Mucosa of gallbladder (tissue), 1 donor: ENCODE results near the gene FAM135A. TPM values are rescaled to one million over a fixed set of nuclear protein-coding genes. Genes with fewer than 3 reads are reported as not detected.
"Not testable (repeated sequence)": the region's sequence is repeated elsewhere in the genome, so short reads cannot be mapped to it uniquely, and the experiment has no call there.

Source experiments
- DNase-seq: peaks from one replicate; pipeline ENCODE4 v3.0.0-alpha.2; 2020; ENCODE audit warnings: low spot score
- total RNA-seq: library from RNA; stranded (reverse); gene quantifications from one replicate; pipeline ENCODE4 v1.2.1, GENCODE V29; 2021
- donor health status: DM: no; HTN: no; CAD: no.

Gene FAM135A
- total RNA-seq, 1 donor from 2014 or later = 31.6 TPM

DNA sequence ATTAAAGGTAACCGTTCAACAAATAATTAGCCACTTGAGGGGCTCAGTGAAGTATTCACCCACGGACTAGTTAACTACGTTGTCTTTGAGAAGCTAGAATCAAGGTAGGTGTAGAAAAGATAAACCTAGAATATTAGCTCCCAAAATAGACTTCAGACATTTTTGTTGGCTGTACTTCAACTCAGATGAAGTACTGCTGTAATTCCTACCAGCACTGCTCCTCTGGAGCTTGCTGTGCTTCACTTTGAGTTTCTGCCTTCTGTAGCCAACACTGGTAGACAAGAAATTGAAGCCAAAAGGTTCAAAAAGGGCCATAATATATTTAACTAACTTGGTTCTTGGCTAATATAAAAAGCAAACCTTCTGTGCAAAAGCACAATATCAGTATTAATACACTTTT lies 134.6 kb downstream of the FAM135A start:
- no peak for DNase-seq

DNA sequence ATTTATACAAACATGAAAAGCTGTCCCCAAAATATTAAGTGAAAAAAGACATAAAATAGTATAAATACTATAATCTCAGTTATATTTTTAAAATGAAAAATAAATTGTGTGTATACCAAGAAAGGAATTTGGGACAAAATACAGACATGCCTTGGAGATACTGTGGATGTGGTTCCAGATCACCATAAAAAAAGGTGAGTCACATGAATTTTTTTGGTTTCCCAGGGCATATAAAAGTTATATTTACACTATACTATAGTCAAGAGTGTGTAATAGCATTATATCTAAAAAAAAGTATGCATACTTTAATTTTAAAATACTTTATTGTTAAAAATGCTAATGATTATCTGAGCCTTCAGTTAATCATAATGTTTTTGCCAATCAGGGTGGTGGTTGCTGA lies 136.0 kb downstream of the FAM135A start:
- DNase-seq = no peak

DNA sequence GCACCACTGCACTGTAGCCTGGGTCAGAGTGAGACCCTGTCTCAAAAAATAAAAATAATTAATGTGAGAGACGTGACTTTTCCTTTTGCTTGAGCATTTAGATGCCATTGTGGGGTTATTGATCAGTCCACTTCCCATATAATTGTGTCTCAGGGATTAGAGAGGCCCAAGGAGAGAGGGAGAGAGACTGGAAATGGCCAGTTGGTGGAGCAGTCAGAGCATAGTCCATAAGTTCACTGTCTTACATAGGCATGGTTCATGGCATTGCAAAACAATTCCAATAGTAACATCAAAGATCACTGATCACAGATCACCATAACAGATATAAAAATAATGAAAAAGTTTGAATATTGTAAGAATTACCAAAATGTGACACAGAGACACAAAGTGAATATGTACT lies 138.3 kb downstream of the FAM135A start:
- no peak for DNase-seq

DNA sequence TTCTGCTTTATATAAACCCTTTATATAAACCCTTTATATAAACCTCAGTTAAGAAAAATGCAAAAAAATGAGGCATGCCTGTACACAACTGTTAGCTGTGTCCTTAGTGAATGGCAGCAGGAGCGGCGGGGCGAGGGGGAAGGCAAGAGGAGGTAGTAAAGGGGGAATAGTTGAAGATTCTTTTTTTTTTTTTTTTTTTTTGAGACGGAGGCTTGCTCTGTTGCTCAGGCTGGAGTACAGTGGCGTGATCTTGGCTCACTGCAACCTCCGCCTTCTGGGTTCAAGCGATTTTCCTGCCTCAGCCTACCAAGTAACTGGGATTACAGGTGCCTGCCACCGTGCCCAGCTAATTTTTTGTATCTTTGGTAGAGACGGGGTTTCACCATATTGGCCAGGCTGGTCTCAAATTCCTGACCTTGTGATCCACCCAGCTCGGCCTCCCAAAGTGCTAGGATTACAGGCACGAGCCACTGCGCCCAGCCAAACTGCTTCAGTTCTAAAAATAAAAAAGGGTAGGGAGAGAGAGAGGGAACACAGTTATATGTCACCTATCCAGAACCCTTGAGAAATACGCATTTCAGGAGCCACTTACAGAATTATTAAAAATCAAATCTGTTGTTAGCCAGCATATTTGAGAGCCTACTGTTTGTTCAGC lies 139.1 kb downstream of the FAM135A start:
- not testable (repeated sequence) for DNase-seq

DNA sequence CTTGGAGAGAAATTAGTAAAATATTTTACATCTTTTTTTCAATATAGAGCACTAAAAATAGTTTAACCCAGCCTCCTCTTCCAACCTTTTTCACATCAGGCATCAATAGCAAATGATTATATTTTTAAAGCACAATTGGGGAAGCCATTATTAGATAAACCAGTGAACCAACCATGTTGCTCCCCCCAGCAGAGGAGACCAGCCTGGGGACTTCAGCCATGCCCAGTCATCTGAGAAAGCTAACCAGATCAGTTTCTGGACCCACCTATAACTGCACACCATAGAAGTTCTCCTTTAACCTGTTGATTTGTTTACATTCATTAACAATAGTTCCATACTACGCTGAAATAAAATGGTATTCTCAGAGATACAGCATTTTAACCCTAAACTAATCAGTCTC lies 139.7 kb downstream of the FAM135A start:
- no peak for DNase-seq

DNA sequence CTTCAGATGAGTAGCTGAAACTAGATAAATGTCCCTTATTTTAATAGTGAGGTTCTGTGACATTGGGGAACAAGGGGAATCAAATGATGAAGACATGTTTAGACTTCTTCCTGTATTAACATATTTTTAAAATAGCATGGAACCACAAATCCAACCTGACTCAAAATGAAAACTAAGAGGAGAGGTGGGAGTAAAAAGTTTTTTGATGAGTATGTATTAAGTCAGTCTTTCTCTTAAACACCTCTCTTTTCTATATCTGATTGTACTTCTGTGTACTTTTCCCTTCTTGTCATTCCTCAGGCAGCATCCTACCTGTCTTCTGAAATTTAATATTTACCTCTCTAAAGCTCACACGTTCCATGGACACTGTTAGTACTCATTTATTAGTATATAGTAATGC lies 144.7 kb downstream of the FAM135A start:
- no peak for DNase-seq

DNA sequence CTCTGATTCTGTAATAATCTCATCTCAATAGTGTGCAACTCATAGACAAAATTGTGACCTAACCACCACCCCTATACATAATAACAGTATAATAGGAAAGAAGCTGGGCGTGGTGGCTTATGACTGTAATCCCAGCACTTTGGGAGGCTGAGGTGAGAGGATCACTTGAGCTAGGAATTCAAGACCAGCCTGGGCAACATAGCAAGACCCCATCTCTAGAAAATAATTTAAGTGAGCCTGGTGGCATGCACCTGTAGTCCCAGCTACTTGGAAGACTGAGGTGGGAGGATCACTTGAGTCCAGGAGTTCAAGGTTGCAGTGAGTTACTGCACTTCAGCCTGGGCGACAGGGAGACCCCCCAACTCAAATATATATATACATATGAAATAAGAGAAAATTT lies 149.1 kb downstream of the FAM135A start:
- DNase-seq = not testable (repeated sequence)

DNA sequence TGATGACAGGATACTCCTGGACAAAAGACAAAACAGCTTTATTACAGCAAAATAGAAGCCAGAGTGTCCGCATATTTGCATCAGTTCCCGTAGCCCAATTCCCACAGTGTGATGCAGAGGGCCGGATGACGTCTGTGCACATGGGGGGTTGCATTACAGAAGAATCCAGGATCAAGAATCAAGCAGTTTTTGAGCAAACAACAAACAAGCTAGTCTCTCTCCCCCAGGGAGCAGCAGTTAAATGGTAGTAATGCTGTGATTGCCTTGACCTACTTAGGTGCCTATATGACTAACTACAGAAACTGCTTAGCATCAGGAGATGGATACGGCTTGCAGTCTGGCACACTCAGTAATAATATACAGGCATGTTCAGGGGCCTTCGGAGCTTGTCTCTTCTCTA lies 150.2 kb downstream of the FAM135A start:
- DNase-seq = no peak

DNA sequence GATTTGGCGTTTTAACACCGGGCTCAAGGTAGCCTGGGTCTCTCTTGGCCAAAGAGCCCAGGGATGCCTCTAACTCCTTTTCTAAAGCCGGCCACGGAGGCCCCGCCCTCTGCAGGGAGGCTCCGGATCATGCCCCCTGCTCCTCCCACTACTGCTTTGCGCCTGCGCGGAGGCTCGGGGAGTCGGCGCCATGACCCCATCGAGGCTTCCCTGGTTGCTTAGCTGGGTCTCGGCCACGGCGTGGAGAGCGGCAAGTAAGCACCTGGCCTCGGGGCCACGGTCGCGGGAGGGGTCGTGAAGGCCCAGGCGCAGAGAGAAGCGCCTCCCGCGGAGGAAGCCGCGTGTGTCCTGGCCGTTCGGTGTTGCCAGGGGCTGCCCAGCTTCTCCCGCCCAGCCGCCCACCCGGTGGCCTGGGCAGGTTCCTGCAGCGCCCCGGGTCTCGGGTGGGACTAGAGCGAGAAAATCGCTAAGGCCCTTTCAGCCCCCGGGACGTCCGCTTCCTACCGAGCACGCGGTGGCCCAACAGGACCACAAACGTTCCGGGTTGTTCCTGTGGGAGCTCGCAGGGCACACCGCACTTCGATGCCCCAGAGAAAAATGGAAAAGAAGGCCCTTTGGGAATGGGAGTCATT lies 153.6 kb downstream of the FAM135A start, which contains the start of gene SDHAF4:
TSS of gene SDHAF4 (plus strand) at position 180 of the 632 bp plus-strand sequence. CDS start at position 191, 11 bp downstream.
- DNase-seq = peak; percentile 91

DNA sequence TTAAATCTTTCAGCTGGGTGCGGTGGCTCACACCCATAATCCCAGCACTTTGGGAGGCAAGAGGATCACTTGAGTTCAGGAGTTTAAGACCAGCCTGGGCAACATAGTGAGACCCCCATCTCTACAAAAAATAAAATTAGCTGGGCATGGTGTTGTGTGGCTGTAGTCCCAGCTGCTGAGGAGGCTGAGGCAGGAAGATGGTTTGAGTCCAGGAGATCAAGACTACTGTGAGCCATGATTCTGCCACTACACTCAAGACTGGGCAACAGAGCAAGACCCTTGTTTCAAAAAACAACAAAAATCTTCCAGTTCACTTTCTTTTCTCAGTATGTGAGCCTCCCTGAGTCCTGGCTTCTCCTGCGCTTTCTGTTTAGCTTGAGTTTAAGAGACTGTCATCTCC lies 161.3 kb downstream of the FAM135A start:
- DNase-seq = no peak

DNA sequence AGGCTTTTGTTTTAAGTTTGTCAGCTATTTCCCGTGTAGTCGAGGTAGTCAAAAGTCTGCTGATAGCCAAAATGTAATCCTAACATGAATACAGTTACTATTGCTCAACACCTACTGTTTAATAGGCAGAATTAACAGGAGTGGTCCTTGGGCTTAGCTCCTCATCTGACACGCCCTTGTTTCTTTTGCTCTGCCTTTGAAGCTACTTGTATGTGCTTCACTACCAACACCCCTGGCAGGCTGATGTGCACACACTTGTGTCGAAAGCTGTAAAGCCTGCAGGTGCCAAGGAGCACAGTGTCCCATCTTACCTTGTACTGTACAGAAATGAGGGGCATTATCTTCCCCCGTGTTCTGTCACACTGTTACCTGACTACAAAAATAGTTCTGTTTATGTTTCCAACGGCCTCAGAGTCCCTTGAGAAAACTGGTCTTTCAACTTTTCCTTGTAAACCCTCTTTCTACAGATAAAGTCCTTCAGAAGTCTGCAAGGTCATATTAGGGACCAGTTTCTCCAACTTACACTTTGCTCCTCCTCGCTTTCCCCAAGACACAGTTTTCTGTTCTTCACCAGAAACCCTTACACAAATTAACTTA lies 162.7 kb downstream of the FAM135A start:
- DNase-seq = no peak

DNA sequence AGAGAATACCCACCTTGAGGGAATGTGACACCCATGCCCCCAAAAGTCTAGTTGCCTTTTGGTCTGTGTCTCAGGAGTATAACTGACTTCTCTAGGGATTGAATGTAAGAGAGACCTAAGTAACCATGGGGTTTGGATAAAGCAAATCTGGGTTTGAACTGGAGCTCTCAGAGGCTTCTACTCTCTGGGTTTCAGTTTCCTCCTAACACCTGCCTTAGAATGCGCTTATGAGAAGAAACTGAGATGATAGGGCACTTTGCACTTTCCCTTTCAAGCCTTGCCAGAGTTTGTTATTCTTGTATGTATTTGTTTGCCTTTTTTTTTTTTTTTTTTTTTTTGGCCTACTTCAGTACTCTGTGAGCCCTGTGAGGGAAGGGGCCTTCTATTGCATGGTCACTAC lies 172.8 kb downstream of the FAM135A start:
- DNase-seq = no peak

DNA sequence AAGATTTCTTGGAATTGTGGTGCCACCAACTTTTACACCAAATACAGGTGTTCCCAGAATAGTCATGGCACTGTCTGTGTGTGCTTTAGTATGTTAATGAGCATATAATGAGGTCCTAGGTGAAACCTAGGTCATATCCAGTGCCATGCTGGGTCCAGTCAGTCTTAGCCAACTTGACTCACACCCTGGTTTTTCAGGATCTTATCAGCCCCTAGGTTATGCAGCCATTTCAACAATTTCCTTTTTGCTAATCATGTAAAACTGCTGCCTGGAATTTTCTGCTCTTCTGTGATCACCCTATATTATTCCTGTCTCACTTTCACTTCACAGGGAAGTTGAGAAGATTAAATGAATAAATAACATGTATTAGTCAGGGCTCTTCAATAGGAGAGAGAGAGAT lies 177.1 kb downstream of the FAM135A start:
- no peak for DNase-seq

DNA sequence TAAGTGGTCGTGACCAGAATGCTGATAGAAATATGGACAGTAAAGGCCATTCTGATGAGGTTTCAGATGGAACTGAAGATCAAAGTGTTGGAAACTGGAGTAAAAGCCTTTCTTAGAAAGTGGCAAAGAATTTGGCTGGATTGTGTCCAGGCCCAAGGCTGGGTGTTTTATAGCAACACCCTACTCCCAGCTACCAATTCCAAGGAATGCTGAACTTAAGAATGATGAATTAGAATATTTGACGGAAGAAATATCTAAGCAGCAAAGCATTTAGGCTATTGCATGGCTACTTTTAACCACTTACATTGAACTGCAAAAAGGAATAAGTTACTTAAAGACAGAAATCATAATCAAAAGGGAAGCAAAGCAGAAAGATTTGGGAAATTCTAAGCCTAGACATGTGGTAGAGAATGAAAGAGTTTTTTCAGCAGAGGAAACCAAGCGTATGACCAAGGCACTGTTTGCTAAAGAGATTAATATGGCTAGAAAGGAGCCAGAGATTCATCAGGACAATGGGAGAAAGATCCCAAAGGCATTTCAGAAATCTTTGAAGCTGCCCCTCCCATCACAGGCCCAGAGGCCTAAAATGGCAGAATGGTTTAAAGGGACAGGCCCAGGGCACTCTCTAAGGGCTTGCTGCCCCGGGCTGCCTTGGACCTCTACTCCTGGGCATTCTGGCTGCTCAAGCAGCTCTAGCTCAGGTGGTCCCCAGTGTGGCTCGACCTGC lies 179.2 kb downstream of the FAM135A start:
- DNase-seq = no peak

DNA sequence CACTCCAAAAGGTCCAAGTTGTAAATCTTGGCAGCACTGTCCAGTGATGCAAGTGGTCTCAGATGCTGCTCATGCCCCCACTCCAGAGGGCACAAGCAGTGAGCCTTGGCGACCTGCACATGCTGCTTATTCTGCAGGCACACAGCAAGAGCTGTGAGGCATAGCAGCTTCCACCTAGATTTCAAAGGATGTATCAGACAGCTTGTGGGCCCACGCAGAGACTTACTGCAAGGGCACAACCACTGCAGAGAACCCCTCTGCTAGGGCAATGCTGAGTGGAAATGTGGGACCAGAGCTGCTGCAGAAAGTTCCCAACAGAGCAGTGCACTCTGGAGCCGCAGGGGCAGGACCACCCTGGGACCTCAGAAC lies 179.8 kb downstream of the FAM135A start:
- DNase-seq = no peak

DNA sequence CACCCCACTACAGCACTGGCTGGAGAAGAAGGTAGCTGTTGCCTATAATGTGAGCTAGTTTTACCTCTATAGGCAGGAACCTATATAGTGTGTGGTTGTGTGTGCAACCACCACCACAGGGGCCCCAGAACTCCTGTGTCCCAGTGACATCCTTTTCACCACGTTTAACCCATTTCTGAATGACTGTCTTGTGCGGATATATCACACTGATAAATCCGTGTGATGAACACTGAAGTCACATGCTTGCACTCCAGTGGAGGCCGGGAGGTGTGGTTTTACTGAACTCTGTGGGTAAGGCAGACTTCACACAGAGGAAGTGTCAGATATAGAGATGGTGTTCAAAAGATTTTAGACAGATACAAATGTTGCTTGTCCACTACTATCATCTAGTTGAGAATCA lies 185.9 kb downstream of the FAM135A start:
- DNase-seq = no peak

DNA sequence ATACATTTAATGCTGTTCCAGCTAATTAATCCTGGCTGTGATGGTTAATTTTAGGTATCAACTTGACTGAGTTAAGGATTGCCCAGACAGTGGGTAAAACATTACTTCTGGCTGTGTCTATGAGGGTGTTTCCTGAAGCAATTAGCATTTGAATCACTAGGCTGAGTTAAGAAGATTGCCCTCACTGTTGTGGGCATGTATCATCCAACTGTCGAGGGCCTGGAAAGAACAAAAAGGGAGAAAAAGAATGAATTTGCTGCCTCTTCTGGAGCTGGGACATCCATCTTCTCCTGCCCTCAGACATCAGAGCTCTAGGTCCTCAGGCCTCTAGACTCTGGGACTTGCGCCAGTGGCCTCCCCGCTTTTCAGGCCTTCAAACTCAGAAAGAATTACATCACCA lies 187.7 kb downstream of the FAM135A start:
- DNase-seq = no peak

DNA sequence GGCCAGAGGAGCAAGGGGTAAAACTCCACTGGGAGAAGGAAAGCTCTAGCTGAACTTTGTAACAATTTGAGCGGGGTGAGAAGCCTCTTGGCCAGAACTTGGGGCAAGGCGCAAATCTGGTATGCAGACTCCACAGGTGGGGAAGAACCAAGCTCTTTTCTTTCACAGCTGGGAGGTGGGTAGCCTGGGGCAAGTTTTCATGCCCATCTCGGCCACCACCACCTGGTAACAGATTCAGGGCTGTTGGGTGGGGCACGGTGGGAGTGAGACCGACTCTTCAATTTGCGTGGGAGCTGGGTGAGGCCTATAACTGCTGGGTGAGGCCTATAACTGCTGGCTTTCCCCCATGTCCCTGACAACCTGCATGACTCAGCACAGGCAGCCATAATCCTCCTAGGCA lies 190.9 kb downstream of the FAM135A start:
- DNase-seq = no peak

DNA sequence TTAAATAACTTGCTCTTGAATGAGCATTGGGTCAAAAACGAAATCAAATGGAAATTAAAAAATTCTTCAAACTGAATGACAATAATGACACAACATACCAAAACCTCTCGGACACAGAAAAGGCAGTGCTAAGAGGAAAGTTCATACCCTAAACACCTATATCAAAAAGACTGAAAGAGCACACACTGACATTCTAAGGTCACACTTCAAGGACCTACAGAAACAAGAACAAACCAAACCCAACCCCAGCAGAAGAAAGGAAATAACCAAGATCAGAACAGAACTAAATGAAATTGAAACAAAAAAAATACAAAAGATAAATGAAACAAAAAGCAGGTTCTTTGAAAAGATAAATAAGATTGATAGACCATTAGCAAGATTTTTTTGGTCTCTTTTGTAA lies 194.1 kb downstream of the FAM135A start:
- DNase-seq = not testable (repeated sequence)

DNA sequence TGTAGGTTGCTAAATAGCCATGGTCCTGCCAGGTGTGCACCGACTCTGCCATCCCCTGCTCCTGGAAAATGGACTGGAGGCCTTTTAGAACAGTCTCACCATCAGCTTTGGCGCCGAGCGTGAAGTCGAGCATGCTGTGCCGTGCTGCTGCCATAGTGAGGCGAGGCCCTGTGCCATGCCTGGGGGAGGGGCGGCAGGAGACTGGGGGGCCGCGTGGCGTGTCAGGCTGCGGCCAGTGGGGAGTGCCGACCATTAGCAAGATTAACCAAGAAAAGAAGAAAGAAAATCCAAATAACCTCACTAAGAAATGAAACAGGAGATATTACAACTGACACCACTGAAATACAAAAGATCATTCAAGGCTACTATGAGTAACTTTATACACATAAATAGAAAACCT lies 195.9 kb downstream of the FAM135A start:
- DNase-seq = not testable (repeated sequence)
